ENCODE data around the gene ITPR2.

Gene ITPR2

GRCh38 chr12:26748741-26749431 lies 84.1 kb downstream of the ITPR2 start:
- no peak for DNase-seq
- H3K9me3 Mint-ChIP-seq: peaks cover 17% of the 10 kb centered on the region
- no peak for TF ChIP-seq CTCF (IDR thresholded peaks at IDR 0.05)
- no peak overlapping the region for H3K27ac Mint-ChIP-seq
- H3K4me1 Mint-ChIP-seq: peaks cover 4% of the 10 kb centered on the region
- no peak overlapping the region for H3K4me3 Mint-ChIP-seq
- H3K27me3 Mint-ChIP-seq (ENCODE audit: low read depth, poor library complexity): no peaks in the 10 kb centered on the region
- H3K36me3 Mint-ChIP-seq (ENCODE audit: low read depth): peaks cover 5% of the 10 kb centered on the region

- H3K27me3 Mint-ChIP-seq (ENCODE audit: low read depth, poor library complexity): no peaks in the 10 kb centered on the region
- peaks cover 4% of the 10 kb centered on the region for H3K4me1 Mint-ChIP-seq
- no peak overlapping the region for H3K27ac Mint-ChIP-seq
- H3K9me3 Mint-ChIP-seq: peaks cover 12% of the 10 kb centered on the region
- H3K36me3 Mint-ChIP-seq (ENCODE audit: low read depth): no peaks in the 10 kb centered on the region
- DNase-seq: no peak
- H3K4me3 Mint-ChIP-seq: no peak overlapping the region
- TF ChIP-seq CTCF (IDR thresholded peaks at IDR 0.05): no peak
These were observed 84.6 kb downstream of the ITPR2 start for GRCh38 chr12:26748412-26748740.

- no peak for TF ChIP-seq CTCF (IDR thresholded peaks at IDR 0.05)
- no peak for DNase-seq
- Mint-ChIP-seq H3K27ac (no peak overlapping the region), H3K36me3 (ENCODE audit: low read depth) (no peaks in the 10 kb centered on the region), H3K4me3 (no peak overlapping the region), H3K9me3 (no peaks in the 10 kb centered on the region), H3K4me1 (peaks cover 14% of the 10 kb centered on the region), H3K27me3 (ENCODE audit: low read depth, poor library complexity) (no peaks in the 10 kb centered on the region)
These were observed 86.8 kb downstream of the ITPR2 start for GRCh38 chr12:26746121-26746714.

- no peaks in the 10 kb centered on the region for H3K36me3 Mint-ChIP-seq (ENCODE audit: low read depth)
- H3K27ac Mint-ChIP-seq: no peak overlapping the region
- TF ChIP-seq CTCF (IDR thresholded peaks at IDR 0.05): no peak
- H3K4me3 Mint-ChIP-seq: no peak overlapping the region
- H3K27me3 Mint-ChIP-seq (ENCODE audit: low read depth, poor library complexity): no peaks in the 10 kb centered on the region
- peaks cover 15% of the 10 kb centered on the region for H3K4me1 Mint-ChIP-seq
- no peak for DNase-seq
- H3K9me3 Mint-ChIP-seq: no peaks in the 10 kb centered on the region
These were observed 88.1 kb downstream of the ITPR2 start for GRCh38 chr12:26744697-26745440.

- TF ChIP-seq CTCF (IDR thresholded peaks at IDR 0.05): no peak
- no peak for DNase-seq
- no peak overlapping the region for H3K27ac Mint-ChIP-seq
- H3K4me1 Mint-ChIP-seq: peaks cover 15% of the 10 kb centered on the region
- no peaks in the 10 kb centered on the region for H3K27me3 Mint-ChIP-seq (ENCODE audit: low read depth, poor library complexity)
- H3K36me3 Mint-ChIP-seq (ENCODE audit: low read depth): no peaks in the 10 kb centered on the region
- H3K4me3 Mint-ChIP-seq: no peak overlapping the region
- H3K9me3 Mint-ChIP-seq: peaks cover 4% of the 10 kb centered on the region
These were observed 88.9 kb downstream of the ITPR2 start for GRCh38 chr12:26744042-26744626.

Measured in nephron progenitor cell (in vitro differentiated cells).